NCI-H146 (cell line): ENCODE results near the gene MTFMT.

Experiments
- DNase-seq: peaks from one replicate; lab custom pipeline; 2025; lab: John Stamatoyannopoulos, UW

Gene MTFMT

GRCh38 chr15:64987136-64987535 lies 42.3 kb downstream of the MTFMT start:
- no peak for DNase-seq

- DNase-seq, result no peak
Measured at GRCh38 chr15:64985366-64986033, 43.9 kb downstream of the MTFMT start.

GRCh38 chr15:64982472-64982871 lies 47.0 kb downstream of the MTFMT start:
- no peak for DNase-seq

GRCh38 chr15:64981812-64982431 lies 47.5 kb downstream of the MTFMT start:
- DNase-seq, result no peak

GRCh38 chr15:64979252-64979710 lies 50.2 kb downstream of the MTFMT start:
- no peak for DNase-seq

- no peak for DNase-seq
Measured at GRCh38 chr15:64975390-64975789, 54.0 kb downstream of the MTFMT start.

GRCh38 chr15:64970698-64971097 lies 58.7 kb downstream of the MTFMT start:
- DNase-seq, result no peak

GRCh38 chr15:64969401-64969800 lies 60.0 kb downstream of the MTFMT start:
- DNase-seq, result no peak

GRCh38 chr15:64961013-64961412 lies 68.4 kb downstream of the MTFMT start:
- no peak for DNase-seq

- no peak for DNase-seq
Measured at GRCh38 chr15:64960153-64960552, 69.3 kb downstream of the MTFMT start.

GRCh38 chr15:64959128-64959527 lies 70.3 kb downstream of the MTFMT start:
- no peak for DNase-seq

- DNase-seq, result no peak
Measured at GRCh38 chr15:64954395-64954794, 75.0 kb downstream of the MTFMT start.

- no peak for DNase-seq
Measured at GRCh38 chr15:64951777-64952418, 77.5 kb downstream of the MTFMT start.
